GM12874 (cell line): ENCODE results near the gene SUV39H1.

Experiments used
- TF ChIP-seq, protein P1 (sequence below): IDR thresholded peaks from 2 replicates; pipeline ENCODE4 v1.5.1; 2011; ENCODE audit warnings: low read depth, mild to moderate bottlenecking, control low read depth, low read length, moderate library complexity; ENCODE audit not compliant: insufficient read depth

The SUV39H1 gene

DNA sequence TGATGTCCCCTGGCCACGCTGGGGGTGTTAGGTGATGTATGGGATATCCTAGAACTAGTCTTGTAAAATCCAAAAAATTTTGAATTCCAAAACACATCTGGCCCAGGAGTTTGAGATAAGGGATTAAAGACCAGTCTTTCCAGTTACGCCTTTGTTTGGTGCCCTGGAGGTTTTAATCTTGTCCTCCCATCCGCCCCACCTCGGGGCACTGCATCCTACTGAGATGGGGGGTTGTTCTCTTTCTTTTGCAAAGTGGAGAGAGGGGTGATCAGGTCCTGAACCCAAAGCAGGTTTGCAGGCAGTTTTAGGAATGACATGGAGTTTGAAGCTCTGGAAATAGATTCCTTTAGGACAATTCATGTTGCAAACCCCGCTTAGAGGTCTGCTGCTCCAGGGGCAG, 1.8 kb downstream of the SUV39H1 start:
- TF ChIP-seq, protein P1, sequence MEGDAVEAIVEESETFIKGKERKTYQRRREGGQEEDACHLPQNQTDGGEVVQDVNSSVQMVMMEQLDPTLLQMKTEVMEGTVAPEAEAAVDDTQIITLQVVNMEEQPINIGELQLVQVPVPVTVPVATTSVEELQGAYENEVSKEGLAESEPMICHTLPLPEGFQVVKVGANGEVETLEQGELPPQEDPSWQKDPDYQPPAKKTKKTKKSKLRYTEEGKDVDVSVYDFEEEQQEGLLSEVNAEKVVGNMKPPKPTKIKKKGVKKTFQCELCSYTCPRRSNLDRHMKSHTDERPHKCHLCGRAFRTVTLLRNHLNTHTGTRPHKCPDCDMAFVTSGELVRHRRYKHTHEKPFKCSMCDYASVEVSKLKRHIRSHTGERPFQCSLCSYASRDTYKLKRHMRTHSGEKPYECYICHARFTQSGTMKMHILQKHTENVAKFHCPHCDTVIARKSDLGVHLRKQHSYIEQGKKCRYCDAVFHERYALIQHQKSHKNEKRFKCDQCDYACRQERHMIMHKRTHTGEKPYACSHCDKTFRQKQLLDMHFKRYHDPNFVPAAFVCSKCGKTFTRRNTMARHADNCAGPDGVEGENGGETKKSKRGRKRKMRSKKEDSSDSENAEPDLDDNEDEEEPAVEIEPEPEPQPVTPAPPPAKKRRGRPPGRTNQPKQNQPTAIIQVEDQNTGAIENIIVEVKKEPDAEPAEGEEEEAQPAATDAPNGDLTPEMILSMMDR = no peak

- TF ChIP-seq, protein P1 = no peak
Measured at GRCh38 chrX:48700246-48700645, 3.7 kb downstream of the SUV39H1 start.

GRCh38 chrX:48700951-48701653, 4.6 kb downstream of the SUV39H1 start:
- TF ChIP-seq, protein P1 = no peak

GRCh38 chrX:48702032-48702431, 5.5 kb downstream of the SUV39H1 start:
- TF ChIP-seq, protein P1 = no peak

DNA sequence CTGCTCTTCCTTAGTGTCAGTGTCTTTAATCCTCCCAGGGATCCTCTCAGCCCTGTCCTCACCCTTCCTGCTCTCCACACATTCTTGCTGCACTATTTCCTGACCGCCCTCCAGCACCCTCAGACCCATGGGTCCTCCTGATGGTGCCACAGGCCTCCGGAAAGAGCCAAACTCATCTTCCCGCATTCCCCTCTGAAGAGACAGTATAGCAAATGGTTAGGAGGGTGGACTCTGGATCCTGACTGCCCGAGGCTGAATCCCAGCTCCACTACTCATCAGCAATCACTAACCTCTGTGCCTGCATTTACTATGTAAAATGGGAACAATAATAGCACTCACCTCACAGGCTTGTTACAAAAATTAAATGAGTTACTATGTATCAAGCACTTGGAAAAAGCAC, 6.2 kb downstream of the SUV39H1 start:
- TF ChIP-seq, protein P1 = no peak

DNA sequence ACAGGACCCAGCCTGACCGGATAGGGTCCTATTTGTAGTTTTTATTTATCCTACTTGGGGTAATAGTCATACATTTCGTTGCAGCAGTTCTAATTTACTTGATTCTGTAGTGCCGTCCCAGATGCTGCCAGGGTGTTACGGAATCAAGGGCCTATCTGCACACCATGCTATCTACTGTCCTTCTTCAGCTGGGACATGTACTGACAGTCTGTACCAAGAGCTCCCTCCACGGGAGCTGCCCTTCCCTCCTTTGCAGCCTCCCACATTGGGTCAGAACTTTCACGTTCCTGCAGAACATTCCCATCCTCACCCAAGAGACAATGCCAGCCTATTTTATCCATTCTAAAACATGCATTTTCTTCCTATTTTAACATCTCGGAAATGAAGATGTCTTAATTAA, 6.7 kb downstream of the SUV39H1 start:
- TF ChIP-seq, protein P1 = no peak

GRCh38 chrX:48703642-48704481, 7.3 kb downstream of the SUV39H1 start:
- TF ChIP-seq, protein P1 = no peak
